Endothelial cell of umbilical vein (primary cell): ENCODE results near the gene ABCC11. TPM values are rescaled to one million over a fixed set of nuclear protein-coding genes. Genes with fewer than 3 reads are reported as not detected.

ENCODE experiments used
- BruUV-seq: library from RNA; stranded (reverse); fragments of 400-500 nt; replicated peaks from 2 replicates; lab custom pipeline; 2021; lab: Mats Ljungman, UMichigan
- CTCF ChIA-PET: fragments of 300-600, 350-600 bp; sonication (Branson Sonifier 250); formaldehyde crosslinking; loops from one replicate; lab custom pipeline; 2021; ENCODE audit warnings: antibody characterized with exemption, inconsistent platforms; lab: Charles Lee
- POLR2A ChIA-PET: fragments of 300-600, 350-600 bp; sonication (Branson Sonifier 250); formaldehyde crosslinking; loops from one replicate; lab custom pipeline; 2021; ENCODE audit warnings: antibody characterized with exemption, inconsistent platforms; lab: Charles Lee
- DNase-seq: peaks from one replicate; pipeline ENCODE4 v3.0.0-alpha.2; 2011; ENCODE audit warnings: low read depth, low spot score
- FAIRE-seq: peaks from 2 replicates; lab custom pipeline; 2011; peaks lifted over from hg19 to GRCh38; lab: Jason Lieb, UNC
- H2AFZ ChIP-seq: 2 replicates; pipeline ENCODE4 v1.6.0; 2012; ENCODE audit warnings: low read depth, low read length, control low read depth, inconsistent platforms
- H3K27ac ChIP-seq: 2 replicates; pipeline ENCODE4 v1.5.1; 2011; ENCODE audit warnings: low read depth, mild to moderate bottlenecking, control low read depth, low read length, moderate library complexity; ENCODE audit not compliant: insufficient read depth
- H3K27me3 ChIP-seq, 2 experiments: 2 replicates each; pipeline versions ENCODE4 v1.6.0 to v1.6.1; 2011; ENCODE audit warnings: low read length in 2 of 2, mixed read lengths in 1 of 2; ENCODE audit not compliant: control insufficient read depth in 2 of 2, insufficient read depth in 2 of 2
- H3K36me3 ChIP-seq, 2 experiments: 2 replicates in 1 of 2; 3 replicates in 1 of 2; pipeline ENCODE4 v1.5.1; 2011; ENCODE audit warnings: low read length in 2 of 2, mild to moderate bottlenecking in 1 of 2, moderate library complexity in 1 of 2; ENCODE audit not compliant: control insufficient read depth in 2 of 2, insufficient read depth in 2 of 2; ENCODE audit errors: extremely low read depth in 1 of 2
- H3K4me1 ChIP-seq: 3 replicates; pipeline ENCODE4 v1.5.1; 2011; ENCODE audit warnings: mild to moderate bottlenecking, low read length; ENCODE audit not compliant: control insufficient read depth, insufficient read depth; ENCODE audit errors: extremely low read depth
- H3K4me2 ChIP-seq: 2 replicates; pipeline ENCODE4 v1.6.1; 2011; ENCODE audit warnings: low read length, control low read depth, mixed read lengths; ENCODE audit not compliant: insufficient read depth
- H3K4me3 ChIP-seq, 3 experiments: fragments of 200-600 bp in 1 of 3; sonication (generic), shearing (Covaris generic) in 1 of 3; replicated peaks in 1 of 3; 2 replicates each; pipeline ENCODE4 v1.5.1; 2011 to 2016; ENCODE audit warnings: control low read depth in 3 of 3, low read length in 3 of 3, mild to moderate bottlenecking in 2 of 3, inconsistent platforms in 1 of 3, low read depth in 1 of 3, moderate library complexity in 1 of 3; ENCODE audit not compliant: insufficient read depth in 1 of 3
- H3K79me2 ChIP-seq: 2 replicates; pipeline ENCODE4 v1.6.0; 2012; ENCODE audit warnings: low read length, inconsistent platforms; ENCODE audit not compliant: control insufficient read depth, insufficient read depth
- H3K9ac ChIP-seq: replicated peaks from 2 replicates; pipeline ENCODE3; 2011; ENCODE audit warnings: low read length, control low read depth; ENCODE audit not compliant: insufficient read depth; ENCODE audit errors: extremely low read depth
- H3K9me1 ChIP-seq: replicated peaks from 3 replicates; pipeline ENCODE4 v1.6.0; 2011; ENCODE audit warnings: mild to moderate bottlenecking, low read length; ENCODE audit not compliant: control insufficient read depth, insufficient read depth; ENCODE audit errors: extremely low read depth
- H3K9me3 ChIP-seq: replicated peaks from 2 replicates; pipeline ENCODE4 v1.5.1; 2012; ENCODE audit warnings: low read length, inconsistent platforms; ENCODE audit not compliant: control insufficient read depth, insufficient read depth
- H4K20me1 ChIP-seq: replicated peaks from 2 replicates; pipeline ENCODE3; 2011; ENCODE audit warnings: mild to moderate bottlenecking, low read length; ENCODE audit not compliant: control insufficient read depth, insufficient read depth; ENCODE audit errors: extremely low read depth
- EZH2 ChIP-seq: IDR thresholded peaks from 2 replicates; pipeline ENCODE4 v1.6.1; 2012; ENCODE audit warnings: borderline replicate concordance, low read depth, mild to moderate bottlenecking, moderate library complexity, low read length, inconsistent platforms; ENCODE audit not compliant: severe bottlenecking
- FOS ChIP-seq: IDR thresholded peaks from 2 replicates; pipeline ENCODE4 v1.6.1; 2011; ENCODE audit warnings: mild to moderate bottlenecking, low read length, moderate library complexity, borderline replicate concordance; ENCODE audit not compliant: insufficient read depth
- GATA2 ChIP-seq: IDR thresholded peaks from 2 replicates; pipeline ENCODE4 v1.7.0; 2011; ENCODE audit warnings: low read depth, mild to moderate bottlenecking, moderate library complexity, mixed read lengths, low read length; ENCODE audit not compliant: insufficient read length, insufficient read depth
- JUN ChIP-seq: IDR thresholded peaks from 2 replicates; pipeline ENCODE4 v1.6.1; 2011; ENCODE audit warnings: borderline replicate concordance, low read depth; ENCODE audit not compliant: insufficient read length, insufficient read depth
- MAX ChIP-seq: IDR thresholded peaks from 2 replicates; pipeline ENCODE4 v1.6.1; 2011; ENCODE audit not compliant: insufficient read depth, insufficient read length
- MYC ChIP-seq: IDR thresholded peaks from one replicate; pipeline ENCODE4 v1.6.1; 2011; ENCODE audit warnings: mild to moderate bottlenecking, low read depth, low read length
- POLR2A ChIP-seq: IDR thresholded peaks from 2 replicates; pipeline ENCODE4 v1.6.1; 2012; ENCODE audit warnings: low read depth, mild to moderate bottlenecking, control low read depth, low read length
- POLR2AphosphoS5 ChIP-seq: IDR thresholded peaks from 2 replicates; pipeline ENCODE4 v1.6.1; 2012; ENCODE audit warnings: low read depth, mild to moderate bottlenecking, control low read depth, low read length, moderate library complexity; ENCODE audit not compliant: insufficient read depth
- dilution Hi-C: fragments of 300-500 bp; cut with MboI; formaldehyde crosslinking; loops from one replicate; pipeline ENCODE4 v1.15.0; 2019; ENCODE audit warnings: low sequenced_read_pairs; ENCODE audit not compliant: extremely low pct_ligation_motif_present
- intact Hi-C: fragments of 100-400 bp; cut with micrococcal nuclease; formaldehyde crosslinking; loops from one replicate; pipeline ENCODE4 v1.10.0; 2022
- polyA plus RNA-seq, 4 experiments: library from polyadenylated mRNA; depleted of rRNA in 3 of 4; stranded (reverse) in 3 of 4; unstranded in 1 of 4; fragments of >200 nt; gene quantifications; 2 replicates each; pipeline versions ENCODE4 v1.2.1 to v1.2.3, GENCODE V29; 2011 to 2012; ENCODE audit warnings: missing spikeins in 1 of 4
- total RNA-seq: library from RNA; stranded (reverse); gene quantifications from 2 replicates; pipeline ENCODE4 v1.2.3, GENCODE V29; 2021
- TF ChIP-seq, protein P1 (sequence below), 2 donors: IDR thresholded peaks; 1 replicate in 1 of 2; 2 replicates in 1 of 2; pipeline ENCODE4 v1.5.1; 2011; ENCODE audit warnings: low read length in 2 of 2, mild to moderate bottlenecking in 2 of 2, moderate library complexity in 2 of 2, control low read depth in 1 of 2, inconsistent platforms in 1 of 2, low read depth in 1 of 2; ENCODE audit not compliant: insufficient read depth in 1 of 2; ENCODE audit errors: extremely low read depth in 1 of 2

ABCC11 gene
- total and polyA plus RNA-seq, 2 donors (not counting 3 experiments of a cell fraction or from before 2014, with no cell fraction given): 0.08 TPM; not detected in 1

DNA sequence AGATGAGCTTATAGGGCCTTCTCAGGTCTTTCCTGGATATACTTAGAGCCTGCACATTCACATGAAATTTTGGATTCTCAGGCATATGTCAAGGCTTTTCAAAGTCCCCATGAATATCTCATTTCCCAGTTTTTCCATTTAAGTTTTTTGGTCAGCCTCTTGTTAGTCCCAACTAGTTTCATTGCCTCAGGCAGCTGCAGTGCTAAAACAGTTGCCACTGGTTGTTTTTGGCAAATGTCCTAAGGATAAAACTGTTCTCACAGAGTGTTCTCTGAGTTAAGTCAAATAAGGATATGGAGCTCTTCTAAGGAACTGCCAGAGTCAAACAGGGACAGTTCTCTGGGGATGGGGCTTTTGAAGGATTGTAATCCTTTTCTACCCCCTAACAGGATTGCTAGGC lies 39.9 kb upstream of the ABCC11 start:
- no peaks in the 10 kb centered on the region for H3K4me1 ChIP-seq
- H3K27ac ChIP-seq: no peak overlapping the region
- intact Hi-C loops: no loop called here
- no TSS peak for BruUV-seq
- TF ChIP-seq MYC (no peak), EZH2 (no peak), MAX (no peak), POLR2AphosphoS5 (no peak), FOS (no peak), POLR2A (no peak), JUN (no peak), GATA2 (no peak)
- TF ChIP-seq, protein P1, sequence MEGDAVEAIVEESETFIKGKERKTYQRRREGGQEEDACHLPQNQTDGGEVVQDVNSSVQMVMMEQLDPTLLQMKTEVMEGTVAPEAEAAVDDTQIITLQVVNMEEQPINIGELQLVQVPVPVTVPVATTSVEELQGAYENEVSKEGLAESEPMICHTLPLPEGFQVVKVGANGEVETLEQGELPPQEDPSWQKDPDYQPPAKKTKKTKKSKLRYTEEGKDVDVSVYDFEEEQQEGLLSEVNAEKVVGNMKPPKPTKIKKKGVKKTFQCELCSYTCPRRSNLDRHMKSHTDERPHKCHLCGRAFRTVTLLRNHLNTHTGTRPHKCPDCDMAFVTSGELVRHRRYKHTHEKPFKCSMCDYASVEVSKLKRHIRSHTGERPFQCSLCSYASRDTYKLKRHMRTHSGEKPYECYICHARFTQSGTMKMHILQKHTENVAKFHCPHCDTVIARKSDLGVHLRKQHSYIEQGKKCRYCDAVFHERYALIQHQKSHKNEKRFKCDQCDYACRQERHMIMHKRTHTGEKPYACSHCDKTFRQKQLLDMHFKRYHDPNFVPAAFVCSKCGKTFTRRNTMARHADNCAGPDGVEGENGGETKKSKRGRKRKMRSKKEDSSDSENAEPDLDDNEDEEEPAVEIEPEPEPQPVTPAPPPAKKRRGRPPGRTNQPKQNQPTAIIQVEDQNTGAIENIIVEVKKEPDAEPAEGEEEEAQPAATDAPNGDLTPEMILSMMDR (IDR thresholded peaks at IDR 0.05; ENCODE audit: extremely low read depth in 1 of 2, insufficient read depth in 1 of 2, low read depth in 1 of 2, low read length in 2 of 2): no peak
- CTCF ChIA-PET: no interaction called here
- H3K9me1 ChIP-seq: peaks cover 2% of the 10 kb centered on the region
- no peaks in the 10 kb centered on the region for H3K9me3 ChIP-seq
- no peaks in the 10 kb centered on the region for H3K79me2 ChIP-seq
- H3K4me3 ChIP-seq: no peak overlapping the region
- H3K36me3 ChIP-seq: peaks cover 0 to 8% of the 10 kb centered on the region in 2 experiments
- H3K27me3 ChIP-seq: no peaks in the 10 kb centered on the region
- FAIRE-seq (no peak), DNase-seq (no peak)
- dilution Hi-C loops: no loop called here
- H3K9ac ChIP-seq: no peak overlapping the region
- H2AFZ ChIP-seq: no peak overlapping the region
- no peak overlapping the region for H3K4me2 ChIP-seq
- no peaks in the 10 kb centered on the region for H4K20me1 ChIP-seq
- POLR2A ChIA-PET: no interaction called here
